Osteoblast (primary cell): ENCODE results near the gene SYT14. TPM values are rescaled to one million over a fixed set of nuclear protein-coding genes. Genes with fewer than 3 reads are reported as not detected.
"Not testable (repeated sequence)": the region's sequence is repeated elsewhere in the genome, so short reads cannot be mapped to it uniquely, and the experiment has no call there.

ENCODE experiments used
- DNase-seq: peaks from one replicate; pipeline ENCODE4 v3.0.0; 2011; ENCODE audit warnings: low spot score, mixed read lengths; ENCODE audit not compliant: insufficient read length; ENCODE audit errors: missing footprints
- H2AFZ ChIP-seq: 2 replicates; pipeline ENCODE4 v1.6.0; 2011; ENCODE audit warnings: mild to moderate bottlenecking, low read length
- H3K27ac ChIP-seq: 2 replicates; pipeline ENCODE4 v1.5.1; 2011; ENCODE audit warnings: mild to moderate bottlenecking, low read depth, low read length, moderate library complexity
- H3K27me3 ChIP-seq: 2 replicates; pipeline ENCODE4 v1.6.0; 2012; ENCODE audit warnings: mild to moderate bottlenecking, control low read depth, inconsistent platforms, low read length, moderate library complexity; ENCODE audit not compliant: insufficient read depth
- H3K36me3 ChIP-seq: 2 replicates; pipeline ENCODE4 v1.5.1; 2011; ENCODE audit warnings: mild to moderate bottlenecking, low read length, control low read depth, moderate library complexity; ENCODE audit not compliant: insufficient read depth
- H3K4me1 ChIP-seq: 2 replicates; pipeline ENCODE4 v1.5.1; 2011; ENCODE audit warnings: mild to moderate bottlenecking, low read length, control low read depth, moderate library complexity; ENCODE audit not compliant: insufficient read depth
- H3K4me2 ChIP-seq: 2 replicates; pipeline ENCODE4 v1.6.0; 2011; ENCODE audit warnings: mild to moderate bottlenecking, low read length; ENCODE audit not compliant: insufficient read depth
- H3K4me3 ChIP-seq: fragments of 200-600 bp; sonication (generic); 3 replicates; pipeline ENCODE4 v1.5.1; 2012; ENCODE audit warnings: mild to moderate bottlenecking, low read length, inconsistent platforms; ENCODE audit not compliant: insufficient read depth
- H3K79me2 ChIP-seq: 2 replicates; pipeline ENCODE4 v1.6.0; 2012; ENCODE audit warnings: mild to moderate bottlenecking, low read length, control low read depth, inconsistent platforms; ENCODE audit not compliant: insufficient read depth
- H3K9me3 ChIP-seq: 2 replicates; pipeline ENCODE4 v1.5.1; 2011; ENCODE audit warnings: low read depth, low read length, control low read depth
- H4K20me1 ChIP-seq: 2 replicates; pipeline ENCODE4 v1.6.0; 2012; ENCODE audit warnings: mild to moderate bottlenecking, low read length, control low read depth; ENCODE audit not compliant: insufficient read depth
- CTCF ChIP-seq: IDR thresholded peaks from 2 replicates; pipeline ENCODE4 v1.5.1; 2011; ENCODE audit warnings: mild to moderate bottlenecking, low read depth, low read length, moderate library complexity; ENCODE audit errors: extremely low read depth
- total RNA-seq: library from RNA; depleted of rRNA; stranded (reverse); fragments of >200 nt; gene quantifications from 2 replicates; pipeline ENCODE4 v1.2.3, GENCODE V29; 2012

Gene SYT14
- total RNA-seq, 1 donor, result 0.36 TPM

- no peak overlapping the region for H3K4me3 ChIP-seq
- DNase-seq, result no peak
- no peak for TF ChIP-seq CTCF
- no peak overlapping the region for H3K4me2 ChIP-seq
- peaks cover 3% of the 10 kb centered on the region for H3K27me3 ChIP-seq
- no peaks in the 10 kb centered on the region for H3K4me1 ChIP-seq
- H3K9me3 ChIP-seq, result no peaks in the 10 kb centered on the region
- no peak overlapping the region for H3K27ac ChIP-seq
- no peaks in the 10 kb centered on the region for H4K20me1 ChIP-seq
- H3K36me3 ChIP-seq, result no peaks in the 10 kb centered on the region
- H3K79me2 ChIP-seq, result no peaks in the 10 kb centered on the region
- H2AFZ ChIP-seq, result no peak overlapping the region
Measured at GRCh38 chr1:209965996-209966395, 28.0 kb downstream of the SYT14 start.

GRCh38 chr1:209978721-209979120, 40.7 kb downstream of the SYT14 start:
- not testable (repeated sequence) for H2AFZ ChIP-seq, H3K9me3 ChIP-seq, H4K20me1 ChIP-seq, H3K4me3 ChIP-seq, H3K36me3 ChIP-seq, H3K27me3 ChIP-seq, DNase-seq, H3K79me2 ChIP-seq, H3K4me1 ChIP-seq, H3K4me2 ChIP-seq, H3K27ac ChIP-seq

- TF ChIP-seq CTCF, result no peak
- Histone ChIP-seq H3K9me3 (no peaks in the 10 kb centered on the region), H2AFZ (no peak overlapping the region), H3K4me2 (no peak overlapping the region), H3K27me3 (no peaks in the 10 kb centered on the region), H3K4me1 (no peaks in the 10 kb centered on the region), H3K79me2 (no peaks in the 10 kb centered on the region), H3K4me3 (no peak overlapping the region), H4K20me1 (no peaks in the 10 kb centered on the region), H3K27ac (no peak overlapping the region), H3K36me3 (no peaks in the 10 kb centered on the region)
- DNase-seq, result no peak
Measured at GRCh38 chr1:209983953-209984352, 45.9 kb downstream of the SYT14 start.

DNA sequence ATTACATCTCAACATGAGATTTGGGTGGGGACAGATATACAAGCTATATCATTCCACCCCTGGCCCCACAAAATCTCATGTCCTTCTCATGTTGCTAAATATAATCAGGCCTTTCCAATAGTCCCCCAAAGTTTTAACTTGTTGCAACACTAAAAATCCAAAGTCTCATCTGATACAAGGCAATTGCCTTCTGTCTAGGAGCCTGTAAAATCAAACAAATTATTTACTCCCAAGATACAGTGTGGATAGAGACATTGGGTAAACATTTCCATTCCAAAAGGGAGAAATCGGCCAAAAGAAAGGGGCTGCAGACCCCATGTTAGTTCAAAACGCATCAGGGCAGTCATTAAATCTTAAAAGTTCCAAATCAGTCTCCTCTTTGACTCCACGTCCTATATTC, 47.0 kb downstream of the SYT14 start:
- no peaks in the 10 kb centered on the region for H3K9me3 ChIP-seq
- DNase-seq, result no peak
- TF ChIP-seq CTCF, result no peak
- H2AFZ ChIP-seq, result no peak overlapping the region
- no peak overlapping the region for H3K4me3 ChIP-seq
- H3K4me2 ChIP-seq, result no peak overlapping the region
- no peaks in the 10 kb centered on the region for H3K4me1 ChIP-seq
- H3K79me2 ChIP-seq, result no peaks in the 10 kb centered on the region
- no peaks in the 10 kb centered on the region for H4K20me1 ChIP-seq
- no peak overlapping the region for H3K27ac ChIP-seq
- H3K36me3 ChIP-seq, result no peaks in the 10 kb centered on the region
- no peaks in the 10 kb centered on the region for H3K27me3 ChIP-seq
